ENCODE measurements around the gene CDC45.

The CDC45 gene

GRCh38 chr22:19533857-19534256 lies 54.1 kb downstream of the CDC45 start:
- no peak for TF ChIP-seq CTCF (IDR thresholded peaks at IDR 0.05; ENCODE audit: borderline replicate concordance, insufficient read depth, low read depth, low read length)

GRCh38 chr22:19535001-19535400 lies 55.3 kb downstream of the CDC45 start:
- no peak for TF ChIP-seq CTCF (IDR thresholded peaks at IDR 0.05; ENCODE audit: borderline replicate concordance, insufficient read depth, low read depth, low read length)
- no peak overlapping the region for H3K4me3 ChIP-seq (ENCODE audit: low read depth, low read length)

More at GRCh38 chr22:19533857-19534256, 54.1 kb downstream of the CDC45 start:
- H3K4me3 ChIP-seq (ENCODE audit: low read depth, low read length) = no peak overlapping the region

DNA sequence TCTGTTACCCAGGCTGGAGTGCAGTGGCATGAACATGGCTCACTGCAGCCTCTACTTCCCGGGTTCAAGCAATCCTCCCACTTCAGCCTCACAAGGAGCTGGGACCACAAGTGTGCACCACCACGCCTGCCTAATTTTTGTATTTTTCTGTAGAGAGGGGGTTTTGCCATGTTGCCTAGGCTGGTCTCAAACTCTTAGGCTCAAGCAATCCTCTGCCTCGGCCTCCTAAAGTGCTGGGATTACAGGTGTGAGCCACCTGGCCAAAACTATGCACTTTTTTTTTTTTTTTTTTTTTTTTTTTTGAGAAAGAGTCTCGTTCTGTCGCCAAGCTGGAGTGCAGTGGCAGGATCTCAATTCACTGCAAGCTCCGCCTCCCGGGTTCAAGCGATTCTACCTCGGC lies 56.8 kb downstream of the CDC45 start:
- no peak for TF ChIP-seq CTCF (IDR thresholded peaks at IDR 0.05; ENCODE audit: borderline replicate concordance, insufficient read depth, low read depth, low read length)
- no peak overlapping the region for H3K4me3 ChIP-seq (ENCODE audit: low read depth, low read length)

- no peak for TF ChIP-seq CTCF (IDR thresholded peaks at IDR 0.05; ENCODE audit: borderline replicate concordance, insufficient read depth, low read depth, low read length)
- H3K4me3 ChIP-seq (ENCODE audit: low read depth, low read length) = no peak overlapping the region
Measured at GRCh38 chr22:19537941-19538488, 58.3 kb downstream of the CDC45 start.

DNA sequence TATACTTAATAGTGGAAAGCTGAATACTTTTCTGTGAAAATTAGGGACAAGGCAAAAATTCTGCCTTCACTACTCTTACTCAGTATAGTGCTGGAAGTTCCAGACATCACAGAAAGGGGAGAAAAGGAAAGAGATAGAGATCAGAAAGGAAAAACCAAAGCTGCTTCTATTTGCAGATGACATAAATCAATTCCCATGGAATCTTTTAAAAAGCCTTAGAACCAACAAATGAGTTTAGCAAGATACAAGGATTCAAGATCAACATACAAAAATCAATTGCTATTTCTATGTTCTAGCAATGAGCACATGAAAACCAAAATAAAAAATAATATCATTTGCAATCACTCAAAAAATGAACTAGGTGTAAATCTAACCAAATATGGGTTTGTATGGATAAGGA lies 60.7 kb downstream of the CDC45 start:
- H3K4me3 ChIP-seq (ENCODE audit: low read depth, low read length) = no peak overlapping the region
- no peak for TF ChIP-seq CTCF (IDR thresholded peaks at IDR 0.05; ENCODE audit: borderline replicate concordance, insufficient read depth, low read depth, low read length)

DNA sequence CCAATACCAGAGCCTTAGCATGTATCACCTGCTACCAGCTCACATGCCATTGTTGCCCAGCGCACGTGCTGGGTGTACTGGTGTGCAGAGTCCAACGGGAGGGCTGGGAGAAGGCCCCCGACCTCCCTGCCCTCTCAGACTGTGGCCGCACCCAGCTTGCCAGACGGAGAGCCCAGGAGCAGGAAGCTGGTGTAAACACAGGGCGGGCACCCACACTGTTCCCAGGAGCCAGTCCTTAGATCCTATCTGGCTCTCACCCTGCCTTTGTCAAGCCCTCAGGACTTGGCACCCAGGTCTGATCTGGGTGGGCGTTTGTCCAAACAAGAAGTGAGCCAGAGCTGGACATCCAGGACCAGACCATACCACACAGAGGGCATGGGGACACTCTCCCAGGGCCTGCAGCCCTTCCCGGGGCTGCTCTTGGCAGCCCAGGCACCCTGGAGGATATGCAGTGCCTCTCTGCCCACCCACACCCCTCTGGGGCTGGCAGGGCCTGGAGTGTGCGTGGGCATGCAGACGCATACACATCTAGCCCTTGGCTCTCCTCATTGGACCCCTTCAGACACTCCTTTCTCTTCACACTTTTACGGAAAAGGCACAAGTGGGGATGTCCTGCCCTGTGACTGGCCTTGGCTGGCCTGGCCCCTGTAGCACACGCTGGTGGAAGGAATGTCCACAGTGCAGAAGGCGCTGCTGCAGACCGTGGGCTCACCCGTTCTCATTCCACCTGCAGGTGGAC lies 64.4 kb downstream of the CDC45 start:
- no peak for TF ChIP-seq CTCF (IDR thresholded peaks at IDR 0.05; ENCODE audit: borderline replicate concordance, insufficient read depth, low read depth, low read length)
- H3K4me3 ChIP-seq (ENCODE audit: low read depth, low read length) = no peak overlapping the region

DNA sequence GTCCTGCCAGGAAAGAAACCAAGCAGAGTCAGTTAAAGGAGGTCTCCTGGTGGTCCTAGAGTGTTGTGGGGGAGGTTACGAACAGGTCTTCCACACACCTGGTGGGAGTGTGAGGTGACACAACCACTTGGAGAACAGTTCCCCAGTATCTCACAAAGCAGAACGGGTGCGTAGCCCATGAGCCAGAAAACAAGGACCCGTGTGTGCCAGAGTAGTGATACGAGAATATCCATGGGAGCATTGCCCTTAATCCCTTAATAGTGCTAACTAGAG lies 66.2 kb downstream of the CDC45 start:
- H3K4me3 ChIP-seq (ENCODE audit: low read depth, low read length) = no peak overlapping the region
- TF ChIP-seq CTCF (IDR thresholded peaks at IDR 0.05; ENCODE audit: borderline replicate concordance, insufficient read depth, low read depth, low read length) = no peak

Measured in GM12875 (cell line).